Nephron (organoid): Measurements from ENCODE around the gene YPEL5.

Experiments
- H3K27ac Mint-ChIP-seq, 3 experiments: 2 replicates each; pipeline ENCODE4 v1.8.0; 2020; ENCODE audit warnings: mixed read lengths in 3 of 3, mild to moderate bottlenecking in 2 of 3, moderate library complexity in 1 of 3
- H3K27me3 Mint-ChIP-seq: 2 replicates; pipeline ENCODE4 v1.8.0; 2021; ENCODE audit warnings: low read depth, mild to moderate bottlenecking, moderate library complexity, mixed read lengths
- H3K36me3 Mint-ChIP-seq: 2 replicates; pipeline ENCODE4 v1.8.0; 2020; ENCODE audit warnings: low read depth, mixed read lengths
- H3K4me1 Mint-ChIP-seq: 2 replicates; pipeline ENCODE4 v1.8.0; 2020; ENCODE audit warnings: mixed read lengths
- H3K4me3 Mint-ChIP-seq, 3 experiments: 2 replicates each; pipeline ENCODE4 v1.8.0; 2020; ENCODE audit warnings: mild to moderate bottlenecking in 3 of 3, mixed read lengths in 3 of 3, moderate library complexity in 2 of 3
- H3K9me3 Mint-ChIP-seq: 2 replicates; pipeline ENCODE4 v1.8.0; 2020; ENCODE audit warnings: mixed read lengths
- TF ChIP-seq, protein P1 (sequence below), 3 experiments: fragments of 200-600 bp; sonication (generic); IDR thresholded peaks; one replicate each; pipeline ENCODE4 v1.5.0; 2021; ENCODE audit warnings: antibody characterized with exemption in 3 of 3; ENCODE audit not compliant: unreplicated experiment in 3 of 3

The YPEL5 gene

GRCh38 chr2:30188292-30188691 is 41.5 kb downstream of the YPEL5 start:
- no peaks in the 10 kb centered on the region for H3K4me1 Mint-ChIP-seq
- TF ChIP-seq, protein P1, sequence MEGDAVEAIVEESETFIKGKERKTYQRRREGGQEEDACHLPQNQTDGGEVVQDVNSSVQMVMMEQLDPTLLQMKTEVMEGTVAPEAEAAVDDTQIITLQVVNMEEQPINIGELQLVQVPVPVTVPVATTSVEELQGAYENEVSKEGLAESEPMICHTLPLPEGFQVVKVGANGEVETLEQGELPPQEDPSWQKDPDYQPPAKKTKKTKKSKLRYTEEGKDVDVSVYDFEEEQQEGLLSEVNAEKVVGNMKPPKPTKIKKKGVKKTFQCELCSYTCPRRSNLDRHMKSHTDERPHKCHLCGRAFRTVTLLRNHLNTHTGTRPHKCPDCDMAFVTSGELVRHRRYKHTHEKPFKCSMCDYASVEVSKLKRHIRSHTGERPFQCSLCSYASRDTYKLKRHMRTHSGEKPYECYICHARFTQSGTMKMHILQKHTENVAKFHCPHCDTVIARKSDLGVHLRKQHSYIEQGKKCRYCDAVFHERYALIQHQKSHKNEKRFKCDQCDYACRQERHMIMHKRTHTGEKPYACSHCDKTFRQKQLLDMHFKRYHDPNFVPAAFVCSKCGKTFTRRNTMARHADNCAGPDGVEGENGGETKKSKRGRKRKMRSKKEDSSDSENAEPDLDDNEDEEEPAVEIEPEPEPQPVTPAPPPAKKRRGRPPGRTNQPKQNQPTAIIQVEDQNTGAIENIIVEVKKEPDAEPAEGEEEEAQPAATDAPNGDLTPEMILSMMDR (IDR thresholded peaks at IDR 0.05; ENCODE audit: unreplicated experiment in 3 of 3), result no peak
- no peak overlapping the region for H3K4me3 Mint-ChIP-seq
- no peaks in the 10 kb centered on the region for H3K9me3 Mint-ChIP-seq
- peaks cover 7% of the 10 kb centered on the region for H3K27me3 Mint-ChIP-seq
- H3K36me3 Mint-ChIP-seq, result no peaks in the 10 kb centered on the region
- no peak overlapping the region for H3K27ac Mint-ChIP-seq

DNA sequence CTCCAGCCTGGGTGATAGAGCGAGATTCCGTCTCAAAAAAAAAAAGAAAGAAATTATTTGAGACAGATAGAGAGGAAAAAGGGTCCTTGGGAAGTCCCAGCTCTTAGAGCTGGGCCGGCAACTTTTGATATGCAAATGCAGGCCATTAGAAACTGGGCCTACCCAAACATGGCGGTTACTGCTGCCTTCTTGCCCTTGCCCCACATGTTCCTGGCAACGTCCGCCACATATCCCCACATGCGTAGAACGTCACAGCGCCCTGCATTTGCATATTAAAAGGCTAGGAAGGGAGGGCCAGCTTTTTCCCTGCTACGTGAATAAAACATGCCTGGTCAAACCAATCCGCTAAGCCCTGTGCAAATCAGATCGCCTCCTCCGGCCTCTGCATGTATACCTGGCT is 43.8 kb downstream of the YPEL5 start:
- H3K36me3 Mint-ChIP-seq, result no peaks in the 10 kb centered on the region
- no peaks in the 10 kb centered on the region for H3K4me1 Mint-ChIP-seq
- H3K4me3 Mint-ChIP-seq, result no peak overlapping the region
- no peak overlapping the region for H3K27ac Mint-ChIP-seq
- H3K9me3 Mint-ChIP-seq, result no peaks in the 10 kb centered on the region
- H3K27me3 Mint-ChIP-seq, result peaks cover 7% of the 10 kb centered on the region
- TF ChIP-seq, protein P1 (IDR thresholded peaks at IDR 0.05; ENCODE audit: unreplicated experiment in 3 of 3), result no peak

DNA sequence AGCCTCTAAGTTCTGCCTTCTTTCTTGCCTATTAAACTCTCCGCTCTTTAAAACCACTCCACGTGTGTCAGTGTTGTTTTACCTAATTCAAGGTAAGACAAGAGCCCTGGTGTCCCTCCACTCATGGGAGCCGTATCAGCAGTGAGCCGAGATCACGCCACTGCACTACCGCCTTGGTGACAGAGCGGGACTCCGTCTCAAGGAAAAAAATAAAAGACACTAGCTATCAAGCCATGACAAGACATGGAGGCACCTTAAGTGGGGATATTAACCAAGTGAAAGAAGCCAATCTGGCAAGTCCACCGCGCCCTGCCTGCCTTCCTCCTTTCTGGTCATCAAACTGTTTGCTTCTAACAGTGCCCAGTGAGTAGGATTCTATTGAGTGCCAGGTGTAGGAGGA is 44.3 kb downstream of the YPEL5 start:
- H3K27me3 Mint-ChIP-seq, result peaks cover 5% of the 10 kb centered on the region
- H3K4me3 Mint-ChIP-seq, result no peak overlapping the region
- no peak overlapping the region for H3K27ac Mint-ChIP-seq
- H3K4me1 Mint-ChIP-seq, result no peaks in the 10 kb centered on the region
- no peaks in the 10 kb centered on the region for H3K36me3 Mint-ChIP-seq
- TF ChIP-seq, protein P1 (IDR thresholded peaks at IDR 0.05; ENCODE audit: unreplicated experiment in 3 of 3), result no peak
- H3K9me3 Mint-ChIP-seq, result no peaks in the 10 kb centered on the region

DNA sequence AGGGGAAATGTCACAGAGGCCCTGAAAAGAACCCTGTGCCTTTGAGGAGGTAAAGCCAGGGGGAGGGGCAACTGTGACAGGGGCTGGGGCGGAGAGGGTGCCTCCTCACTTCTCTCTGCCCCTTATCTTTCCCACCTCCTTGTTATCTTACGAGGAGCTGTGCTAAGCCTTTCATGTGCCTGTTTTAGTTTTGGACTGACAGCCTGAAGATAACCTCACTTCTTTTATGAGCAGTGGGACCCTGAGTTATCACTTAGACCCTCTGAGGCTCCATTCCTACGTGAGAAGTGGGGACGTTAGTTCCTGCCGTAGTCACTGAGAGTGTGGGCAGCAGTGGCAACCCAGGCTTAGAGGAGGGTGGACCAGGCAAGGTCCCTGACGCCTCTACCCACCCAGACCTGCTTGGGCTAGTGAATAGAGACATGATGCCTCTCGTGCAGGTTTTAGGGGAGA is 45.0 kb downstream of the YPEL5 start:
- Mint-ChIP-seq H3K27ac (no peak overlapping the region), H3K9me3 (no peaks in the 10 kb centered on the region), H3K4me1 (no peaks in the 10 kb centered on the region), H3K27me3 (peaks cover 5% of the 10 kb centered on the region), H3K36me3 (no peaks in the 10 kb centered on the region), H3K4me3 (no peak overlapping the region)
- TF ChIP-seq, protein P1 (IDR thresholded peaks at IDR 0.05; ENCODE audit: unreplicated experiment in 3 of 3), result no peak

DNA sequence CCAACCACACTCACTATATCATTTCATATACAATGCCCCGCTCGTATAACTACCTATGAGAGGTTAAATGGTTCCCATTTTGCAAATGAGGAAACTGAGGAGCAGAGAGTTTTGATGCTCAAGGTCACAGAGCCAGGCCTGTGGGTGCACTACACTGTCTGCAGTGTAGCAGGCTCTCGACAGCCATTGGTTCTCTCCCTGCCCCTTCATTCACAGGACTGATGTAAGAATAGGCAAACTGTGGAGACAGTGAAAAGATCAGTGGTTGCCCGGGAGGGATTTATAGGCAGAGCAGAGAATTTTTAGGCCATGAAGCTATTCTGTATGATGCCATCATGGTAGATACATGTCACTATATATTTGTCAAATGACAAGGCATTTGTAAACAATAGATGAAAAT is 45.5 kb downstream of the YPEL5 start:
- Mint-ChIP-seq H3K36me3 (no peaks in the 10 kb centered on the region), H3K4me1 (no peaks in the 10 kb centered on the region), H3K27me3 (peaks cover 5% of the 10 kb centered on the region), H3K9me3 (no peaks in the 10 kb centered on the region), H3K4me3 (no peak overlapping the region), H3K27ac (no peak overlapping the region)
- TF ChIP-seq, protein P1 (IDR thresholded peaks at IDR 0.05; ENCODE audit: unreplicated experiment in 3 of 3), result no peak

DNA sequence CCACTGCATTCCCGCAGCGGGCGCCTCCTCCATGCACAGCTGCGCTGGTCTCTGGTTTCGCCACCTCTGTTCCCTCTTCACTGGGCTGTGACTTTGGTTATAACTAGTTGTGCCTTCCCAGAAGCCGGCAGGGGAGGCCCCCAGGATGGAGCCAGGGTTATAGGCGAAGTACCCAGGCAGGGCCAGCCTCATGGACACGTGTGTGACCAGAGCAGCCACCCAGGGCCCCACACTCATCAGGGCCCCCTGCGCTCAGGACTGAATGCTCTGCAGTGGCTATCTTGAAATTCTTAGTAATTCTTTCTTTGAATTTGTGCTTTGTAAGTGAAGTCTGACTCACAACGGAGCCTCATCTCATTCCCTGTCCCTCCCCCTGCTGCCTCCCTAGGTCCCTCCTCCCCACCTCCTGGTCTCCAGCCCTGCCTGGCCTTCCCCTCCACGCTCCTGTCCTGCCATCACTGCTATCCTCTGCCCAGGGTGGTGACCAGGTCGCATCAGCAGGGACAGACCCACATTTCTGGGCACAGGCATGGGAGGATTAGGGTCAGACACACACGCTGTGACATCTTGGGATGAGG is 46.4 kb downstream of the YPEL5 start:
- Mint-ChIP-seq H3K27ac (no peak overlapping the region), H3K4me3 (no peak overlapping the region), H3K4me1 (no peaks in the 10 kb centered on the region), H3K36me3 (no peaks in the 10 kb centered on the region), H3K9me3 (no peaks in the 10 kb centered on the region), H3K27me3 (peaks cover 5% of the 10 kb centered on the region)
- TF ChIP-seq, protein P1 (IDR thresholded peaks at IDR 0.05; ENCODE audit: unreplicated experiment in 3 of 3), result no peak
